Right lobe of liver (tissue), 6 donors: ENCODE results near the gene M6PR. TPM values are rescaled to one million over a fixed set of nuclear protein-coding genes. Genes with fewer than 3 reads are reported as not detected.

Experiments used
- ATAC-seq, 4 donors: fragments of 200-7000 bp; cut with Tn5 transposase; one replicate each; pipeline ENCODE4 v1.9.1; 2020; ENCODE audit warnings: mild to moderate bottlenecking in 4 of 4, moderate library complexity in 4 of 4
- DNase-seq, 3 donors: peaks; one replicate each; pipeline ENCODE4 v3.0.0-alpha.2; 2020
- H3K27ac ChIP-seq, 3 donors: fragments of 200-600 bp; one replicate each; pipeline ENCODE4 v1.8.0; 2022
- H3K27me3 ChIP-seq, 2 donors: fragments of 200-600 bp; one replicate each; pipeline ENCODE4 v1.8.0; 2022
- H3K36me3 ChIP-seq, 4 donors: fragments of 200-600 bp; sonication (generic) in 1 of 4; one replicate each; pipeline versions ENCODE4 v1.5.1 to v1.8.0; 2017 to 2022; ENCODE audit warnings: control low read depth in 1 of 4
- H3K4me1 ChIP-seq, 4 donors: fragments of 200-600 bp; sonication (generic) in 1 of 4; one replicate each; pipeline versions ENCODE4 v1.5.1 to v1.8.0; 2017 to 2022; ENCODE audit warnings: control low read depth in 1 of 4
- H3K4me3 ChIP-seq, 3 donors: fragments of 200-600 bp; one replicate each; pipeline ENCODE4 v1.8.0; 2022
- H3K9me3 ChIP-seq, 4 donors: fragments of 200-600 bp; sonication (generic) in 1 of 4; one replicate each; pipeline versions ENCODE4 v1.5.1 to v1.8.0; 2017 to 2022; ENCODE audit warnings: control low read depth in 1 of 4
- CTCF ChIP-seq, 4 donors: fragments of 200-600 bp in 3 of 4; fragments of 450-650 bp in 1 of 4; IDR thresholded peaks; one replicate each; pipeline versions ENCODE4 v1.5.1 to v1.8.0; 2016 to 2022; ENCODE audit warnings: antibody characterized with exemption in 4 of 4, mild to moderate bottlenecking in 2 of 4
- POLR2A ChIP-seq: fragments of 450-650 bp; IDR thresholded peaks from one replicate; pipeline ENCODE4 v1.6.1; 2017; ENCODE audit warnings: antibody characterized with exemption, mild to moderate bottlenecking
- WGBS: methylation state at CpG from one replicate; pipeline ENCODE4 v1.1.6; 2018; ENCODE audit warnings: low coverage, low lambda C conversion rate; ENCODE audit not compliant: insufficient coverage; ENCODE audit errors: missing lambda C conversion rate; 5-methylcytosine and 5-hydroxymethylcytosine counted together
- intact Hi-C, 2 donors: fragments of 100-400 bp; cut with DNase I; formaldehyde crosslinking; loops; one replicate each; pipeline versions ENCODE4 v1.11.2 to v1.14.1; 2022
- total RNA-seq, 6 experiments: library from RNA; depleted of rRNA in 2 of 6; stranded (reverse); fragments of >200 nt in 2 of 6; fragmentation: NEBNext Ultra II Directional in 3 of 6; extraction: Animal tissue kit (Norgen Biotek cat#: 25700) in 3 of 6; gene quantifications; one replicate each; pipeline versions ENCODE4 v1.1.0 to v1.2.4, GENCODE V29; 2016 to 2023
- donor health status: DM: no; HTN: yes; CAD: no.
- donor health status: DM: no; HTN: no; CAD: no.
- donor health status: DM: no; HTN: no; CAD: no.
- donor health status: DM: no; HTN: yes; CAD: no.
- donor health status: DM: no; HTN: yes; CAD: no.

M6PR gene
- total RNA-seq, 6 experiments from 2014 or later = 45.5 to 82.2 (median 69.1) TPM

- Histone ChIP-seq H3K36me3 (no peaks in the 10 kb centered on the region), H3K4me1 (no peaks in the 10 kb centered on the region), H3K4me3 (no peak overlapping the region), H3K9me3 (no peaks in the 10 kb centered on the region), H3K27ac (no peak overlapping the region), H3K27me3 (no peaks in the 10 kb centered on the region)
- intact Hi-C loops = no loop called here
- 80% methylated on average over 8 of the region's 8 CpGs for WGBS
- no peak for TF ChIP-seq CTCF (IDR thresholded peaks at IDR 0.05)
- TF ChIP-seq POLR2A = no peak
- ATAC-seq (no peak), DNase-seq (no peak)
Observed at GRCh38 chr12:8953773-8954402, 4.4 kb upstream of the M6PR start.

GRCh38 chr12:8951744-8952143 is 2.3 kb upstream of the M6PR start:
- no peak for DNase-seq
- 60% methylated on average over 1 of the region's 1 CpG for WGBS
- Histone ChIP-seq H3K4me1 (peaks cover 0 to 21% (median 9%) of the 10 kb centered on the region in 4 donors), H3K9me3 (no peaks in the 10 kb centered on the region), H3K27ac (no peak overlapping the region), H3K36me3 (no peaks in the 10 kb centered on the region), H3K4me3 (no peak overlapping the region), H3K27me3 (no peaks in the 10 kb centered on the region)
- no peak for ATAC-seq
- intact Hi-C loops = no loop called here
- TF ChIP-seq POLR2A (no peak), CTCF (IDR thresholded peaks at IDR 0.05) (no peak)

- no peak for ATAC-seq
- peak overlapping the region; percentile 64 to 90 (median 78) for H3K4me3 ChIP-seq
- no peaks in the 10 kb centered on the region for H3K27me3 ChIP-seq
- H3K36me3 ChIP-seq = peaks cover 0 to 3% (median under 1%) of the 10 kb centered on the region in 4 donors
- WGBS = 25% methylated on average over 9 of the region's 9 CpGs
- DNase-seq = no peak
- intact Hi-C loops = no loop called here
- TF ChIP-seq CTCF (IDR thresholded peaks at IDR 0.05) = peak in 1 of 4 donors; percentile 20
- no peak for TF ChIP-seq POLR2A
- H3K9me3 ChIP-seq = no peaks in the 10 kb centered on the region
- peak overlapping the region; percentile 83 to 97 (median 94) for H3K27ac ChIP-seq
- peaks cover 0 to 27% (median 9%) of the 10 kb centered on the region in 4 donors for H3K4me1 ChIP-seq
Observed at GRCh38 chr12:8950702-8951478, 1.4 kb upstream of the M6PR start.

DNA sequence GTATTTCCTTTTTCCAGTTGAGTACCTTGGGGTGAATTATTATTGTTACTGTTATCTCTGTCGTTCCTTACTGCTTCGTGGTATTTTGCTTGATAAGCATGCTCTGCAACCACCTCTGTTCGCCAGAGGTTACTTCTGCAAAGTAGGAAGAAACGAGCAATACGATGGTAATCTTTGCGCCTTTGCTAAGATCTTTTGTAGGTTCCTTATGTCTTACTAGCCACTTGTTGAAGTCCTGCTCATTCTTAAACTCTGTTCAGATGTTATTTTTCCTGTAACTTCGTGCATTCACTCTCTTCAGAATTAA is 729 bp upstream of the M6PR start:
- peak overlapping the region; percentile 64 to 90 (median 78) for H3K4me3 ChIP-seq
- intact Hi-C loops = no loop called here
- no peaks in the 10 kb centered on the region for H3K9me3 ChIP-seq
- peak overlapping the region; percentile 83 to 97 (median 94) for H3K27ac ChIP-seq
- ATAC-seq (peak in 1 of 4 donors; percentile 0), DNase-seq (no peak)
- no peaks in the 10 kb centered on the region for H3K27me3 ChIP-seq
- TF ChIP-seq POLR2A = no peak
- no peak for TF ChIP-seq CTCF (IDR thresholded peaks at IDR 0.05)
- under 1% methylated on average over 7 of the region's 7 CpGs for WGBS
- H3K4me1 ChIP-seq = peaks cover 0 to 27% (median 9%) of the 10 kb centered on the region in 4 donors
- H3K36me3 ChIP-seq = peaks cover 0 to 10% (median 3%) of the 10 kb centered on the region in 4 donors
